ENCODE measurements around the gene SBF2. TPM values are rescaled to one million over a fixed set of nuclear protein-coding genes. Genes with fewer than 3 reads are reported as not detected.
"Not testable (repeated sequence)": the region's sequence is repeated elsewhere in the genome, so short reads cannot be mapped to it uniquely, and the experiment has no call there.

Gene SBF2
- total RNA-seq, 4 donors from 2014 or later: 44.6 to 59.4 (median 53.4) TPM

GRCh38 chr11:9936754-9937153 lies 357.3 kb downstream of the SBF2 start:
- Histone ChIP-seq H3K4me1 (no peaks in the 10 kb centered on the region), H3K27ac (replicated peaks in 1 of 4) (no peak overlapping the region), H3K9me3 (no peaks in the 10 kb centered on the region), H3K27me3 (no peaks in the 10 kb centered on the region), H3K36me3 (no peaks in the 10 kb centered on the region), H3K4me3 (no peak overlapping the region)
- no peak for DNase-seq (ENCODE audit: extremely low spot score)
- intact Hi-C loops (cut with DNase I): no loop called here
- TF ChIP-seq POLR2AphosphoS5 (IDR thresholded peaks at IDR 0.05) (no peak), CTCF (IDR thresholded peaks at IDR 0.05) (no peak), POLR2A (IDR thresholded peaks at IDR 0.05; ENCODE audit: low read depth) (no peak), EP300 (IDR thresholded peaks at IDR 0.05) (no peak)

GRCh38 chr11:9932843-9933242 lies 361.2 kb downstream of the SBF2 start:
- H3K27me3 ChIP-seq; H3K36me3 ChIP-seq; intact Hi-C loops (cut with DNase I); H3K4me1 ChIP-seq; DNase-seq (ENCODE audit: extremely low spot score); H3K27ac ChIP-seq (replicated peaks in 1 of 4); H3K9me3 ChIP-seq; H3K4me3 ChIP-seq: not testable (repeated sequence)
- WGBS: 98% methylated on average over 2 of the region's 2 CpGs

DNA sequence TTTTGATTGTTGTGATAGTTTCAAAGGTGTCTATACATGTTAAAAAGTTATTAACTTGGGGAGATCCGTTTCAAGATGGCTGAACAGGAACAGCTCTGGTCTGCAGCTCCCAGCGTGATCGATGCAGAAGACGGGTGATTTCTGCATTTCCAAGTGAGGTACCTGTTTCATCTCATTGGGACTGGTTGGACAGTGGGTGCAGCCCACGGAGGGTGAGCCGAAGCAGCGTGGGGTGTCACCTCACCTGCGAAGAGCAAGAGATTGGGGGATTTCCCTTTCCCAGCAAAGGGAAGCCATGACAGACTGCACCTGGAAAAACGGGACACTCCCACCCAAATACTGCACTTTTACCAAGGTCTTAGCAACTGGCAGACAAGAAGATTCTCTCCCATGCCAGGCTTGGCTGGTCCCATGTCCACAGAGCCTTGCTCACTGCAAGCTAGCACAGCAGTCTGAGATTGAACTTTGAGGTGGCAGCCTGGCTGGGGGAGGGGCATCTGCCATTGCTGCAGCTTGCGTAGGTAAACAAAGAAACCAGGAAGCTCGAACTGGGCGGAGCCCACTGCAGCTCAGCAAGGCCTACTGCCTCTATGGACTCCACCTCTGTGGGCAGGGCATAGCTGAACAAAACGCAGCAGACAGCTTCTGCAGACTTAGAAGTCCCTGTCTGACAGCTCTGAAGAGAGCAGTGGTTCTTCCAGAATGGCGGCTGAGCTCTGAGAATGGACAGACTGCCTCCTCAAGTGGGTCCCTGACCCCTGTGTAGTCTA lies 363.3 kb downstream of the SBF2 start:
- H3K9me3 ChIP-seq; H3K27ac ChIP-seq (replicated peaks in 1 of 4); H3K4me1 ChIP-seq; H3K4me3 ChIP-seq; DNase-seq (ENCODE audit: extremely low spot score); intact Hi-C loops (cut with DNase I); H3K27me3 ChIP-seq; H3K36me3 ChIP-seq: not testable (repeated sequence)
- 96% methylated on average over 13 of the region's 14 CpGs for WGBS

DNA sequence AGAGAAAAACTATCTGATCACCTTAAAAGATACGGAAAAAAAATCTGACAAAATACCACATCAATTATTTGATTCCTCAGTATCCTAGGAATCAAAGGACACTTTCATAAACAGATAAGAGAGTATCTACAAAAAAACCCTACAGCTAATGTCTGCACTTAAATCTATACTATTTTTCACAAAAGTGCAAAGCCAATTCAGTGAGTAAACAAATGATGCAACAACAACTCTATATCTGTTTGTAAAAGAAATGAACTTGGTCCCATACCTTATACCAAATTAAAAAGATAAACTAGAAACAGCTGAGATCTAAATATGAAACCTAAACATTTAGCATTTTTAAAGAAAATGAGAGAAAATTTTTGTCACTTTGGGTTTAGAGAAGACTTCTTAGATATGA lies 366.3 kb downstream of the SBF2 start:
- H3K36me3 ChIP-seq: peaks cover 0 to 10% (median 3%) of the 10 kb centered on the region in 4 donors
- H3K9me3 ChIP-seq: no peaks in the 10 kb centered on the region
- H3K27ac ChIP-seq (replicated peaks in 1 of 4): no peak overlapping the region
- H3K27me3 ChIP-seq: no peaks in the 10 kb centered on the region
- no peak for DNase-seq (ENCODE audit: extremely low spot score)
- intact Hi-C loops (cut with DNase I): no loop called here
- no peak overlapping the region for H3K4me3 ChIP-seq
- no peaks in the 10 kb centered on the region for H3K4me1 ChIP-seq
- WGBS: 97% methylated on average over 1 of the region's 1 CpG
- no peak for TF ChIP-seq EP300 (IDR thresholded peaks at IDR 0.05)
- no peak for TF ChIP-seq POLR2AphosphoS5 (IDR thresholded peaks at IDR 0.05)
- no peak for TF ChIP-seq POLR2A (IDR thresholded peaks at IDR 0.05; ENCODE audit: low read depth)
- TF ChIP-seq CTCF (IDR thresholded peaks at IDR 0.05): no peak

GRCh38 chr11:9923280-9923679 lies 370.7 kb downstream of the SBF2 start:
- H3K9me3 ChIP-seq: no peaks in the 10 kb centered on the region
- TF ChIP-seq POLR2AphosphoS5 (IDR thresholded peaks at IDR 0.05) (no peak), POLR2A (IDR thresholded peaks at IDR 0.05; ENCODE audit: low read depth) (no peak), CTCF (IDR thresholded peaks at IDR 0.05) (no peak), EP300 (IDR thresholded peaks at IDR 0.05) (no peak)
- H3K4me3 ChIP-seq: no peak overlapping the region
- no peak overlapping the region for H3K27ac ChIP-seq (replicated peaks in 1 of 4)
- no peak for DNase-seq (ENCODE audit: extremely low spot score)
- 89% methylated on average over 2 of the region's 2 CpGs for WGBS
- no peaks in the 10 kb centered on the region for H3K4me1 ChIP-seq
- intact Hi-C loops (cut with DNase I): no loop called here
- no peaks in the 10 kb centered on the region for H3K27me3 ChIP-seq
- no peaks in the 10 kb centered on the region for H3K36me3 ChIP-seq

- intact Hi-C loops (cut with DNase I): no loop called here
- no peak for TF ChIP-seq CTCF (IDR thresholded peaks at IDR 0.05)
- no peak for TF ChIP-seq EP300 (IDR thresholded peaks at IDR 0.05)
- TF ChIP-seq POLR2AphosphoS5 (IDR thresholded peaks at IDR 0.05): no peak
- no peak for TF ChIP-seq POLR2A (IDR thresholded peaks at IDR 0.05; ENCODE audit: low read depth)
- Histone ChIP-seq H3K9me3 (no peaks in the 10 kb centered on the region), H3K4me1 (no peaks in the 10 kb centered on the region), H3K27me3 (no peaks in the 10 kb centered on the region), H3K36me3 (no peaks in the 10 kb centered on the region), H3K4me3 (no peak overlapping the region), H3K27ac (replicated peaks in 1 of 4) (no peak overlapping the region)
- no peak for DNase-seq (ENCODE audit: extremely low spot score)
- 69% methylated on average over 4 of the region's 4 CpGs for WGBS
Observed at GRCh38 chr11:9922806-9923205, 371.2 kb downstream of the SBF2 start.
